Loucy (cell line): Measurements from ENCODE around the gene CCDC148.

Source experiments
- H2AFZ ChIP-seq: fragments of 200-600 bp; sonication (generic); 2 replicates; pipeline ENCODE4 v1.6.0; 2016; ENCODE audit warnings: antibody characterized with exemption, mild to moderate bottlenecking, low read length, moderate library complexity
- H3F3A ChIP-seq: fragments of 200-600 bp; 2 replicates; pipeline ENCODE4 v1.6.0; 2016; ENCODE audit warnings: antibody characterized with exemption, low read depth, mild to moderate bottlenecking
- H3K27me3 ChIP-seq: fragments of 200-600 bp; sonication (generic); 2 replicates; pipeline ENCODE4 v1.6.1; 2014; ENCODE audit warnings: low read length, mild to moderate bottlenecking; ENCODE audit not compliant: insufficient read depth, poor library complexity, severe bottlenecking
- H3K36me3 ChIP-seq: fragments of 200-600 bp; sonication (generic); 2 replicates; pipeline ENCODE4 v1.6.1; 2016; ENCODE audit warnings: low read length; ENCODE audit not compliant: insufficient read depth
- H3K4me1 ChIP-seq: fragments of 200-600 bp; sonication (generic); 2 replicates; pipeline ENCODE4 v1.5.1; 2014; ENCODE audit warnings: low read length, mild to moderate bottlenecking; ENCODE audit not compliant: insufficient read depth, poor library complexity, severe bottlenecking
- H3K4me2 ChIP-seq: fragments of 200-600 bp; sonication (generic); 2 replicates; pipeline ENCODE4 v1.6.0; 2014; ENCODE audit warnings: antibody characterized with exemption, low read length, low read depth, mild to moderate bottlenecking; ENCODE audit not compliant: poor library complexity, severe bottlenecking
- H3K4me3 ChIP-seq: fragments of 200-600 bp; sonication (generic); 2 replicates; pipeline ENCODE4 v1.5.1; 2014; ENCODE audit warnings: low read length, mild to moderate bottlenecking, mixed read lengths; ENCODE audit not compliant: poor library complexity, severe bottlenecking
- H3K79me2 ChIP-seq: fragments of 200-600 bp; sonication (generic); 2 replicates; pipeline ENCODE4 v1.6.1; 2014; ENCODE audit warnings: low read length; ENCODE audit not compliant: insufficient read depth
- H3K9ac ChIP-seq: fragments of 200-600 bp; sonication (generic); 2 replicates; pipeline ENCODE4 v1.6.0; 2014; ENCODE audit warnings: mild to moderate bottlenecking, low read depth, low read length, moderate library complexity; ENCODE audit not compliant: poor library complexity, severe bottlenecking
- H3K9me2 ChIP-seq: fragments of 200-600 bp; sonication (generic); replicated peaks from 2 replicates; pipeline ENCODE4 v1.6.1; 2016; ENCODE audit warnings: low read depth, low read length, mixed read lengths
- H3K9me3 ChIP-seq: fragments of 200-600 bp; sonication (generic); 2 replicates; pipeline ENCODE4 v1.6.1; 2014; ENCODE audit warnings: mild to moderate bottlenecking, antibody characterized with exemption, low read length, low read depth; ENCODE audit not compliant: insufficient read depth
- H4K20me1 ChIP-seq: fragments of 200-600 bp; sonication (generic); 2 replicates; pipeline ENCODE4 v1.6.0; 2014; ENCODE audit warnings: antibody characterized with exemption, low read length, mild to moderate bottlenecking; ENCODE audit not compliant: insufficient read depth, poor library complexity, severe bottlenecking
- CTCF ChIP-seq: fragments of 200-600 bp; sonication (generic); conservative IDR thresholded peaks from 2 replicates; pipeline ENCODE4 v1.5.1; 2014; ENCODE audit warnings: mild to moderate bottlenecking, antibody characterized with exemption, low read length
- EZH2phosphoT487 ChIP-seq: fragments of 200-600 bp; IDR thresholded peaks from 2 replicates; pipeline ENCODE4 v1.6.1; 2018; ENCODE audit warnings: antibody characterized with exemption, mild to moderate bottlenecking, moderate library complexity, borderline replicate concordance

CCDC148 gene

GRCh38 chr2:158502974-158503373 lies 46.4 kb upstream of the CCDC148 start:
- Histone ChIP-seq H3K9me3 (no peaks in the 10 kb centered on the region), H3K4me2 (no peak overlapping the region), H3F3A (no peaks in the 10 kb centered on the region), H3K9ac (no peak overlapping the region), H4K20me1 (no peaks in the 10 kb centered on the region), H3K27me3 (no peaks in the 10 kb centered on the region), H3K36me3 (no peaks in the 10 kb centered on the region), H3K4me3 (no peak overlapping the region), H3K9me2 (no peaks in the 10 kb centered on the region), H3K79me2 (0 out of 2 replicates have a peak, but pooled peaks cover 11% of the 10 kb centered on the region), H2AFZ (no peak overlapping the region), H3K4me1 (no peaks in the 10 kb centered on the region)
- no peak for TF ChIP-seq EZH2phosphoT487

- TF ChIP-seq EZH2phosphoT487 (no peak), CTCF (no peak)
- H3F3A ChIP-seq = no peaks in the 10 kb centered on the region
- no peak overlapping the region for H2AFZ ChIP-seq
Observed at GRCh38 chr2:158501301-158501700, 44.7 kb upstream of the CCDC148 start.

GRCh38 chr2:158500333-158500732 lies 43.8 kb upstream of the CCDC148 start:
- no peaks in the 10 kb centered on the region for H3K27me3 ChIP-seq
- no peak overlapping the region for H2AFZ ChIP-seq
- H3K79me2 ChIP-seq = 0 out of 2 replicates have a peak, but pooled peaks cover 10% of the 10 kb centered on the region
- TF ChIP-seq EZH2phosphoT487 (no peak), CTCF (no peak)
- no peaks in the 10 kb centered on the region for H3F3A ChIP-seq
- no peak overlapping the region for H3K4me2 ChIP-seq
- H3K36me3 ChIP-seq = no peaks in the 10 kb centered on the region
- H3K4me1 ChIP-seq = no peaks in the 10 kb centered on the region
- no peaks in the 10 kb centered on the region for H3K9me3 ChIP-seq
- H4K20me1 ChIP-seq = no peaks in the 10 kb centered on the region
- no peak overlapping the region for H3K9ac ChIP-seq
- H3K4me3 ChIP-seq = no peak overlapping the region
- no peaks in the 10 kb centered on the region for H3K9me2 ChIP-seq

More at GRCh38 chr2:158501301-158501700, 44.7 kb upstream of the CCDC148 start:
- Histone ChIP-seq H3K79me2 (0 out of 2 replicates have a peak, but pooled peaks cover 10% of the 10 kb centered on the region), H4K20me1 (no peaks in the 10 kb centered on the region), H3K9ac (no peak overlapping the region), H3K27me3 (no peaks in the 10 kb centered on the region), H3K4me1 (no peaks in the 10 kb centered on the region), H3K4me3 (no peak overlapping the region), H3K36me3 (no peaks in the 10 kb centered on the region), H3K9me3 (no peaks in the 10 kb centered on the region), H3K9me2 (no peaks in the 10 kb centered on the region), H3K4me2 (no peak overlapping the region)

GRCh38 chr2:158499383-158499782 lies 42.8 kb upstream of the CCDC148 start:
- H3K4me3 ChIP-seq = no peak overlapping the region
- TF ChIP-seq CTCF (no peak), EZH2phosphoT487 (no peak)
- H4K20me1 ChIP-seq = no peaks in the 10 kb centered on the region
- H3K9me2 ChIP-seq = no peaks in the 10 kb centered on the region
- no peaks in the 10 kb centered on the region for H3F3A ChIP-seq
- 0 out of 2 replicates have a peak, but pooled peaks cover 7% of the 10 kb centered on the region for H3K79me2 ChIP-seq
- H3K4me1 ChIP-seq = no peaks in the 10 kb centered on the region
- H3K9me3 ChIP-seq = no peaks in the 10 kb centered on the region
- H3K4me2 ChIP-seq = no peak overlapping the region
- no peak overlapping the region for H2AFZ ChIP-seq
- H3K27me3 ChIP-seq = no peaks in the 10 kb centered on the region
- H3K9ac ChIP-seq = no peak overlapping the region
- H3K36me3 ChIP-seq = no peaks in the 10 kb centered on the region
